NCI-H128 (cell line): ENCODE data around the gene ENKD1.

Experiments used
- DNase-seq: peaks from one replicate; lab custom pipeline; 2025; ENCODE audit not compliant: unreplicated experiment; lab: John Stamatoyannopoulos, UW

ENKD1 gene

GRCh38 chr16:67651847-67652246 is 14.7 kb downstream of the ENKD1 start:
- DNase-seq: no peak

- DNase-seq: no peak
These were observed 15.5 kb downstream of the ENKD1 start for GRCh38 chr16:67651039-67651438.

- no peak for DNase-seq
These were observed 16.5 kb downstream of the ENKD1 start for GRCh38 chr16:67650023-67650422.

- no peak for DNase-seq
These were observed 17.0 kb downstream of the ENKD1 start for GRCh38 chr16:67649494-67649931.

- no peak for DNase-seq
These were observed 17.7 kb downstream of the ENKD1 start for GRCh38 chr16:67648764-67649407.

- DNase-seq: no peak
These were observed 18.3 kb downstream of the ENKD1 start for GRCh38 chr16:67648088-67648763.

- DNase-seq: no peak
These were observed 18.9 kb downstream of the ENKD1 start for GRCh38 chr16:67647681-67648080.

GRCh38 chr16:67647111-67647651 is 19.4 kb downstream of the ENKD1 start:
- DNase-seq: no peak

GRCh38 chr16:67645397-67646121 is 21.0 kb downstream of the ENKD1 start:
- DNase-seq: no peak

GRCh38 chr16:67644038-67644437 is 22.5 kb downstream of the ENKD1 start:
- no peak for DNase-seq

- DNase-seq: no peak
These were observed 24.5 kb downstream of the ENKD1 start for GRCh38 chr16:67641779-67642708.

GRCh38 chr16:67637625-67638024 is 28.9 kb downstream of the ENKD1 start:
- no peak for DNase-seq

- DNase-seq: no peak
These were observed 29.8 kb downstream of the ENKD1 start for GRCh38 chr16:67636713-67637112.

GRCh38 chr16:67632415-67633172 is 34.0 kb downstream of the ENKD1 start:
- no peak for DNase-seq

GRCh38 chr16:67628216-67628615 is 38.3 kb downstream of the ENKD1 start:
- no peak for DNase-seq

GRCh38 chr16:67613808-67614207 is 52.7 kb downstream of the ENKD1 start:
- no peak for DNase-seq
